Upper lobe of left lung (tissue), 6 donors: ENCODE measurements around the gene PTPN1. TPM values are rescaled to one million over a fixed set of nuclear protein-coding genes. Genes with fewer than 3 reads are reported as not detected.
A peak's percentile ranks its signal among the peaks of the same experiment; 100 is the strongest.
"Not testable (repeated sequence)": the region's sequence is repeated elsewhere in the genome, so short reads cannot be mapped to it uniquely, and the experiment has no call there.

ENCODE experiments used
- ATAC-seq, 2 donors: fragments of 200-7000 bp; cut with Tn5 transposase; one replicate each; pipeline ENCODE4 v1.9.1; 2022; ENCODE audit warnings: mild to moderate bottlenecking in 2 of 2, moderate library complexity in 2 of 2; ENCODE audit not compliant: low FRiP score in 2 of 2
- DNase-seq, 2 donors: peaks; one replicate each; pipeline ENCODE4 v3.0.0-alpha.2; 2019 to 2020
- H3K27ac ChIP-seq, 4 donors: fragments of 200-600 bp; sonication (generic); one replicate each; pipeline ENCODE4 v1.5.1; 2016 to 2019
- H3K27me3 ChIP-seq, 4 donors: fragments of 200-600 bp; sonication (generic); one replicate each; pipeline ENCODE4 v1.5.1; 2017 to 2019
- H3K36me3 ChIP-seq, 4 donors: fragments of 200-600 bp; sonication (generic); one replicate each; pipeline ENCODE4 v1.5.1; 2016 to 2019
- H3K4me1 ChIP-seq, 4 donors: fragments of 200-600 bp; sonication (generic); one replicate each; pipeline ENCODE4 v1.5.1; 2018 to 2019
- H3K4me3 ChIP-seq, 4 donors: fragments of 200-600 bp; sonication (generic); one replicate each; pipeline ENCODE4 v1.5.1; 2017 to 2019; ENCODE audit warnings: mild to moderate bottlenecking in 2 of 4, moderate library complexity in 1 of 4
- H3K9me3 ChIP-seq, 4 donors: fragments of 200-600 bp; sonication (generic); one replicate each; pipeline ENCODE4 v1.5.1; 2018 to 2019
- EP300 ChIP-seq, 4 donors: sonication (generic); formaldehyde crosslinking; IDR thresholded peaks; one replicate each; pipeline ENCODE4 v1.5.1; 2017; ENCODE audit warnings: antibody characterized with exemption in 4 of 4, control low read depth in 2 of 4
- POLR2A ChIP-seq, 4 donors: fragments of 450-650 bp; IDR thresholded peaks; one replicate each; pipeline ENCODE4 v1.5.1; 2016 to 2017; ENCODE audit warnings: antibody characterized with exemption in 4 of 4, mild to moderate bottlenecking in 2 of 4
- POLR2AphosphoS5 ChIP-seq, 2 donors: sonication (generic); formaldehyde crosslinking; IDR thresholded peaks; one replicate each; pipeline ENCODE4 v1.5.1; 2017; ENCODE audit warnings: antibody characterized with exemption in 2 of 2
- WGBS, 2 donors: methylation state at CpG; one replicate each; pipeline ENCODE4 v1.1.5; 2017 to 2018; 5-methylcytosine and 5-hydroxymethylcytosine counted together
- total RNA-seq, 6 donors: library from RNA; depleted of rRNA in 4 of 6; stranded (reverse); fragments of >200 nt in 4 of 6; gene quantifications; one replicate each; pipeline versions ENCODE4 v1.1.0 to v1.2.1, GENCODE V29; 2016 to 2021
- TF ChIP-seq, protein P1 (sequence below), 6 experiments: fragments of 450-650 bp in 4 of 6; fragments of 200-600 bp in 2 of 6; sonication (generic) in 2 of 6; IDR thresholded peaks; one replicate each; pipeline ENCODE4 v1.5.1; 2016 to 2019; ENCODE audit warnings: antibody characterized with exemption in 6 of 6
- donor health status: DM: no; HTN: no; CAD: no; lungs with moderate emphysema.
- donor health status: DM: no; HTN: yes; CAD: no; lungs with severe emphysema.

Gene PTPN1
- total RNA-seq, 6 donors from 2014 or later = 75.1 to 137 (median 96.1) TPM

DNA sequence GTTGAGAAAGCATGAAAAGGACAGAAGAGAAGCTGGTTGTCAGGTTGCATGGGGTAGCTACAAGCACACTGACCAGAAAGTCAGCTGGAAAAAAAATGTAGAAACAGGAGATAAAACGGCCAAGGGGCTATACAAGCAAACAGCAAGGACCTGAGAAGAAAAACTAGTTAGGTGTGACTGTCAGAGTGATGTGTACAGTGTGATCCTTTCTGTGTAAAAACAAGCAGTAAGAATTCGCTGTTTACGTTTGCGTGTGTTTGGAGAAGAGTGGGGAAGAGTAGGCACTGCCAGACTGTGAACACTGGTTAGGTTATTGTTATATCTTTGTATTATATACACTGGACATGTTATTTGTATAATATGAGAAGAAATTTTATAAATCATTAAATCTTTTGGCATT lies 28.1 kb downstream of the PTPN1 start:
- no peak for DNase-seq
- peaks cover 82 to 96% (median 88%) of the 10 kb centered on the region in 4 donors for H3K4me1 ChIP-seq
- peak overlapping the region; percentile 74 to 84 (median 78) for H3K27ac ChIP-seq
- ATAC-seq = no peak
- H3K36me3 ChIP-seq = no peaks in the 10 kb centered on the region
- no peaks in the 10 kb centered on the region for H3K9me3 ChIP-seq
- H3K4me3 ChIP-seq = no peak overlapping the region
- TF ChIP-seq POLR2AphosphoS5 (IDR thresholded peaks at IDR 0.05) (no peak), POLR2A (IDR thresholded peaks at IDR 0.05) (no peak), EP300 (IDR thresholded peaks at IDR 0.05) (no peak)
- TF ChIP-seq, protein P1, sequence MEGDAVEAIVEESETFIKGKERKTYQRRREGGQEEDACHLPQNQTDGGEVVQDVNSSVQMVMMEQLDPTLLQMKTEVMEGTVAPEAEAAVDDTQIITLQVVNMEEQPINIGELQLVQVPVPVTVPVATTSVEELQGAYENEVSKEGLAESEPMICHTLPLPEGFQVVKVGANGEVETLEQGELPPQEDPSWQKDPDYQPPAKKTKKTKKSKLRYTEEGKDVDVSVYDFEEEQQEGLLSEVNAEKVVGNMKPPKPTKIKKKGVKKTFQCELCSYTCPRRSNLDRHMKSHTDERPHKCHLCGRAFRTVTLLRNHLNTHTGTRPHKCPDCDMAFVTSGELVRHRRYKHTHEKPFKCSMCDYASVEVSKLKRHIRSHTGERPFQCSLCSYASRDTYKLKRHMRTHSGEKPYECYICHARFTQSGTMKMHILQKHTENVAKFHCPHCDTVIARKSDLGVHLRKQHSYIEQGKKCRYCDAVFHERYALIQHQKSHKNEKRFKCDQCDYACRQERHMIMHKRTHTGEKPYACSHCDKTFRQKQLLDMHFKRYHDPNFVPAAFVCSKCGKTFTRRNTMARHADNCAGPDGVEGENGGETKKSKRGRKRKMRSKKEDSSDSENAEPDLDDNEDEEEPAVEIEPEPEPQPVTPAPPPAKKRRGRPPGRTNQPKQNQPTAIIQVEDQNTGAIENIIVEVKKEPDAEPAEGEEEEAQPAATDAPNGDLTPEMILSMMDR (IDR thresholded peaks at IDR 0.05) = no peak
- 31 to 49% methylated on average over 4 of the region's 4 CpGs for WGBS, 2 donors
- no peaks in the 10 kb centered on the region for H3K27me3 ChIP-seq

GRCh38 chr20:50539798-50540197 lies 29.6 kb downstream of the PTPN1 start:
- not testable (repeated sequence) for H3K36me3 ChIP-seq, H3K9me3 ChIP-seq, DNase-seq, ATAC-seq, H3K27me3 ChIP-seq, H3K4me3 ChIP-seq
- H3K4me1 ChIP-seq = peaks cover 82 to 94% (median 89%) of the 10 kb centered on the region in 4 donors
- 89 to 94% methylated on average over 8 of the region's 8 CpGs for WGBS, 2 donors
- peak overlapping the region; percentile 76 to 84 (median 78) for H3K27ac ChIP-seq

DNA sequence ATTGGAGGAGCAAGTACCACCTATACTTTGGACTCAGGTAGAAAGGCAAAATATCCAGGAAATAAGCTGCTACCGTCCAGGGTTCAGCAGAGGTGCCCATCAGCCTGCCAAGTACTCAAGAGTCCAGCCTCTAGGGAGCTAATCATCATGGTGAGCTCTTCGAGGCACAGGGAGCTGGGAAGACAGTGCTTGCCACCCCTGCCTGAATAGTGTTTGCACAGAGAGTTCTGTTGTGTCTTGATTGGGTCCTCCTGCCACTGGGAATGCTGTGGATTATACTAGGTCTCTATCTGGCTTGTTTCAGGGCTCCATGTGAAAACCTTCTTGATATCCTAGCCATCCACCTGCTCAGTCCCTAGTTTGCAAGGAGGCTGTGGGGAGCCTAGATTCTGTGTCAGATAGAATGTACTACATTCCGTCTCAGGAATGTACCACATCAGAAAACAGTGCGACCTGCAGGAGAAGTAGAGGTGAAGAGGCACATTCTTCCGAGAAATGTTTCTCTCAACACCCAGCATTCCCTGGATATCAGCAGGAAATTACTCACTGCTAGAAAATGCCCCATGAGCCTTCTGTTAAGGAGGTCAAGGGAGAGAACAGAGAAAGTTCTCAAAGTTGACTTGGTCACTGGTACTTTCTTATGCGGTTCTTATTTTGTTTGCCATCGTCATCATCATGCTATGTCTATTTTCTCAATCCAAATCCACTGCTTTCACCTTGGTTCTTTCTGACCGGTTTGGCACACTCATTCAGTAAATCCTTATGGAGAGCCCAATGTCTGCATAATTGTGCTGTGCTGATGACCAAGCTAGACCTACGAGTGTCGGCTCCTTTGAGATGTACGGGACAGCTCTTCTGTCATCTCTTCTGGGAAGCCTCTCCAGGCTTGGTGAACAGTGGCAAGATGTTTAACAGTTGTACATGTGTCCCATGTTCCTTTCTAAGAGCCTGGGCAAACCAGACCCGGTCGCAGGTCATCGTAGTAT lies 30.7 kb downstream of the PTPN1 start:
- Histone ChIP-seq H3K27me3 (no peaks in the 10 kb centered on the region), H3K4me3 (no peak overlapping the region), H3K4me1 (peaks cover 80 to 90% (median 83%) of the 10 kb centered on the region in 4 donors), H3K36me3 (no peaks in the 10 kb centered on the region), H3K27ac (peak overlapping the region; percentile 76 to 84 (median 78)), H3K9me3 (no peaks in the 10 kb centered on the region)
- DNase-seq (peak in 1 of 2 donors; percentile 42), ATAC-seq (peak; percentile 44 to 87)
- TF ChIP-seq POLR2A (IDR thresholded peaks at IDR 0.05) = peak in 1 of 4 donors; percentile 19
- TF ChIP-seq EP300 (IDR thresholded peaks at IDR 0.05) = peak in 3 of 4 donors; percentile 78 to 97 (median 92)
- TF ChIP-seq POLR2AphosphoS5 (IDR thresholded peaks at IDR 0.05) = peak; percentile 63 to 84
- TF ChIP-seq, protein P1 (IDR thresholded peaks at IDR 0.05) = peak in 1 of 6 experiments; percentile 4
- WGBS, 2 donors = 50 to 66% methylated on average over 14 of the region's 14 CpGs

GRCh38 chr20:50541606-50542041 lies 31.4 kb downstream of the PTPN1 start:
- TF ChIP-seq, protein P1 (IDR thresholded peaks at IDR 0.05) = no peak
- TF ChIP-seq POLR2A (IDR thresholded peaks at IDR 0.05) (no peak), EP300 (IDR thresholded peaks at IDR 0.05) (no peak), POLR2AphosphoS5 (IDR thresholded peaks at IDR 0.05) (no peak)
- ATAC-seq (peak; percentile 34 to 44), DNase-seq (no peak)
- 35 to 38% methylated on average over 5 of the region's 5 CpGs for WGBS, 2 donors
- Histone ChIP-seq H3K4me3 (no peak overlapping the region), H3K4me1 (peaks cover 86 to 90% (median 88%) of the 10 kb centered on the region in 4 donors), H3K9me3 (no peaks in the 10 kb centered on the region), H3K27ac (peak overlapping the region; percentile 72 to 84 (median 77)), H3K36me3 (no peaks in the 10 kb centered on the region), H3K27me3 (no peaks in the 10 kb centered on the region)

GRCh38 chr20:50543326-50543725 lies 33.1 kb downstream of the PTPN1 start:
- peaks cover 81 to 91% (median 85%) of the 10 kb centered on the region in 4 donors for H3K4me1 ChIP-seq

More at GRCh38 chr20:50543326-50543725, 33.1 kb downstream of the PTPN1 start:
- Histone ChIP-seq H3K4me3 (no peak overlapping the region), H3K36me3 (peaks cover 0 to under 1% (median under 1%) of the 10 kb centered on the region in 4 donors), H3K9me3 (no peaks in the 10 kb centered on the region), H3K27ac (peak overlapping the region; percentile 11 to 78 (median 74)), H3K27me3 (no peaks in the 10 kb centered on the region)
- TF ChIP-seq EP300 (IDR thresholded peaks at IDR 0.05) = no peak
- TF ChIP-seq POLR2AphosphoS5 (IDR thresholded peaks at IDR 0.05) = no peak
- TF ChIP-seq, protein P1 (IDR thresholded peaks at IDR 0.05) = no peak
- TF ChIP-seq POLR2A (IDR thresholded peaks at IDR 0.05) = no peak
- no peak for DNase-seq
- 53 to 55% methylated on average over 5 of the region's 5 CpGs for WGBS, 2 donors
- no peak for ATAC-seq
